NT2/D1 (cell line): Measurements from ENCODE around the gene GMEB2.
"Not testable (repeated sequence)": the region's sequence is repeated elsewhere in the genome, so short reads cannot be mapped to it uniquely, and the experiment has no call there.

Source experiments
- DNase-seq: peaks from one replicate; pipeline ENCODE4 v3.0.0-alpha.2; 2011; ENCODE audit warnings: low read depth, low spot score
- H3K27me3 ChIP-seq: 2 replicates; pipeline ENCODE4 v1.6.0; 2011; ENCODE audit warnings: mild to moderate bottlenecking; ENCODE audit not compliant: insufficient read length, insufficient read depth
- H3K36me3 ChIP-seq: 2 replicates; pipeline ENCODE4 v1.6.1; 2011; ENCODE audit warnings: mild to moderate bottlenecking, low read length, mixed read lengths; ENCODE audit not compliant: insufficient read depth, insufficient read length
- H3K4me1 ChIP-seq: 2 replicates; pipeline ENCODE4 v1.5.1; 2011; ENCODE audit not compliant: insufficient read depth, insufficient read length
- H3K4me3 ChIP-seq: 2 replicates; pipeline ENCODE4 v1.5.1; 2011; ENCODE audit warnings: low read depth; ENCODE audit not compliant: insufficient read length
- H3K9ac ChIP-seq: 2 replicates; pipeline ENCODE4 v1.6.0; 2011; ENCODE audit warnings: low read depth; ENCODE audit not compliant: insufficient read length
- H3K9me3 ChIP-seq: 2 replicates; pipeline ENCODE4 v1.5.1; 2011; ENCODE audit warnings: mild to moderate bottlenecking, low read length; ENCODE audit not compliant: insufficient read depth
- SUZ12 ChIP-seq: IDR thresholded peaks from 2 replicates; pipeline ENCODE4 v1.6.1; 2011; ENCODE audit not compliant: insufficient read length, insufficient read depth; ENCODE audit errors: extremely low read depth
- YY1 ChIP-seq: IDR thresholded peaks from 2 replicates; pipeline ENCODE4 v1.6.1; 2011; ENCODE audit not compliant: insufficient read length, insufficient read depth
- ZNF274 ChIP-seq: IDR thresholded peaks from 2 replicates; pipeline ENCODE4 v1.6.1; 2011; ENCODE audit warnings: mild to moderate bottlenecking, low read depth, low read length

Gene GMEB2

GRCh38 chr20:63626424-63627128, at the start of gene GMEB2:
Gene GMEB2 (minus strand): TSS chr20:63627101. CDS start chr20:63619397, 7,704 bp downstream.
- Histone ChIP-seq H3K9me3 (no peaks in the 10 kb centered on the region), H3K4me3 (peak within 1 kb of the TSS; percentile 100), H3K36me3 (peaks cover 2% of the 10 kb centered on the region), H3K9ac (peak within 1 kb of the TSS; percentile 100), H3K4me1 (peaks cover 6% of the 10 kb centered on the region), H3K27me3 (no peaks in the 10 kb centered on the region)
- DNase-seq = no peak
- TF ChIP-seq YY1 (peak; percentile 25), ZNF274 (no peak), SUZ12 (no peak)

- H3K36me3 ChIP-seq = peaks cover 80% of the 10 kb centered on the region
- H3K4me3 ChIP-seq = no peak overlapping the region
- no peak overlapping the region for H3K9ac ChIP-seq
- H3K27me3 ChIP-seq = no peaks in the 10 kb centered on the region
- DNase-seq = no peak
- no peaks in the 10 kb centered on the region for H3K9me3 ChIP-seq
- TF ChIP-seq YY1 (no peak), SUZ12 (no peak), ZNF274 (no peak)
- H3K4me1 ChIP-seq = peaks cover 2% of the 10 kb centered on the region
Observed at GRCh38 chr20:63675681-63676368, 48.9 kb upstream of the GMEB2 start.

- H3K4me1 ChIP-seq = peaks cover 2% of the 10 kb centered on the region
- no peak overlapping the region for H3K9ac ChIP-seq
- H3K36me3 ChIP-seq = peaks cover 77% of the 10 kb centered on the region
- no peak for DNase-seq
- TF ChIP-seq ZNF274 (no peak), YY1 (no peak), SUZ12 (no peak)
- no peaks in the 10 kb centered on the region for H3K27me3 ChIP-seq
- no peak overlapping the region for H3K4me3 ChIP-seq
- no peaks in the 10 kb centered on the region for H3K9me3 ChIP-seq
Observed at GRCh38 chr20:63673951-63674350, 47.0 kb upstream of the GMEB2 start.

GRCh38 chr20:63672666-63673065, 45.8 kb upstream of the GMEB2 start:
- no peak overlapping the region for H3K9ac ChIP-seq
- H3K9me3 ChIP-seq = no peaks in the 10 kb centered on the region
- H3K4me1 ChIP-seq = peaks cover 2% of the 10 kb centered on the region
- H3K36me3 ChIP-seq = peaks cover 78% of the 10 kb centered on the region
- H3K27me3 ChIP-seq = no peaks in the 10 kb centered on the region
- no peak overlapping the region for H3K4me3 ChIP-seq
- TF ChIP-seq SUZ12 (no peak), ZNF274 (no peak), YY1 (no peak)
- no peak for DNase-seq

GRCh38 chr20:63671695-63672094, 44.8 kb upstream of the GMEB2 start:
- not testable (repeated sequence) for H3K9ac ChIP-seq, H3K9me3 ChIP-seq, H3K4me1 ChIP-seq, H3K27me3 ChIP-seq, DNase-seq, H3K4me3 ChIP-seq
- peaks cover 77% of the 10 kb centered on the region for H3K36me3 ChIP-seq

- H3K4me3 ChIP-seq = no peak overlapping the region
- no peaks in the 10 kb centered on the region for H3K9me3 ChIP-seq
- peaks cover 78% of the 10 kb centered on the region for H3K36me3 ChIP-seq
- TF ChIP-seq ZNF274 (no peak), SUZ12 (no peak), YY1 (no peak)
- H3K9ac ChIP-seq = no peak overlapping the region
- H3K27me3 ChIP-seq = no peaks in the 10 kb centered on the region
- no peak for DNase-seq
- peaks cover 2% of the 10 kb centered on the region for H3K4me1 ChIP-seq
Observed at GRCh38 chr20:63668351-63668750, 41.5 kb upstream of the GMEB2 start.

GRCh38 chr20:63667858-63668257, 41.0 kb upstream of the GMEB2 start:
- peaks cover 2% of the 10 kb centered on the region for H3K4me1 ChIP-seq
- no peak overlapping the region for H3K4me3 ChIP-seq
- no peak for DNase-seq
- no peaks in the 10 kb centered on the region for H3K27me3 ChIP-seq
- peaks cover 82% of the 10 kb centered on the region for H3K36me3 ChIP-seq
- H3K9me3 ChIP-seq = no peaks in the 10 kb centered on the region
- no peak overlapping the region for H3K9ac ChIP-seq
- no peak for TF ChIP-seq YY1
- TF ChIP-seq ZNF274 = no peak
- TF ChIP-seq SUZ12 = no peak
